MM.1S (cell line): ENCODE measurements around the gene ZNF100.
"Not testable (repeated sequence)": the region's sequence is repeated elsewhere in the genome, so short reads cannot be mapped to it uniquely, and the experiment has no call there.

Source experiments
- CTCF ChIP-seq: fragments of 300-600 bp; sonication (generic); IDR thresholded peaks from 2 replicates; pipeline ENCODE4 v1.5.1; 2016; ENCODE audit warnings: antibody characterized with exemption, low read length, mixed read lengths
- EZH2phosphoT487 ChIP-seq: fragments of 300-600 bp; sonication (generic); IDR thresholded peaks from 2 replicates; pipeline ENCODE4 v1.6.1; 2018; ENCODE audit warnings: antibody characterized with exemption, low read length

- not testable (repeated sequence) for TF ChIP-seq CTCF, EZH2phosphoT487
Observed at GRCh38 chr19:21707878-21708277, 59.5 kb downstream of the ZNF100 start.
